Stimulated activated memory B cell treated with anti-CD40 and anti-IgM and Interleukin-4, amounts not matched to agents 10 μg/mL and 1 μg/mL and 100 μg/mL, for 72 hours (primary cell): Measurements from ENCODE around the gene KIF6.
"Not testable (repeated sequence)": the region's sequence is repeated elsewhere in the genome, so short reads cannot be mapped to it uniquely, and the experiment has no call there.

Experiments used
- ATAC-seq: fragments of 150-1000 bp; cut with Tn5 transposase; 2 replicates; pipeline ENCODE4 v1.10.0; 2021
- H3K27ac Mint-ChIP-seq: one replicate; pipeline ENCODE4 v1.8.0; 2022; ENCODE audit warnings: mild to moderate bottlenecking, mixed read lengths
- H3K27me3 Mint-ChIP-seq: one replicate; pipeline ENCODE4 v1.8.0; 2022; ENCODE audit warnings: mixed read lengths
- H3K36me3 Mint-ChIP-seq: one replicate; pipeline ENCODE4 v1.8.0; 2022; ENCODE audit warnings: mixed read lengths
- H3K4me1 Mint-ChIP-seq: one replicate; pipeline ENCODE4 v1.8.0; 2022; ENCODE audit warnings: mixed read lengths
- H3K4me3 Mint-ChIP-seq: one replicate; pipeline ENCODE4 v1.8.0; 2022; ENCODE audit warnings: mild to moderate bottlenecking, moderate library complexity, mixed read lengths
- H3K9me3 Mint-ChIP-seq: one replicate; pipeline ENCODE4 v1.8.0; 2022; ENCODE audit warnings: mixed read lengths

The KIF6 gene

GRCh38 chr6:39543095-39543494 is 182.1 kb downstream of the KIF6 start:
- no peak for ATAC-seq
- Mint-ChIP-seq H3K27me3 (peaks cover 24% of the 10 kb centered on the region), H3K27ac (no peak overlapping the region), H3K9me3 (peaks cover 3% of the 10 kb centered on the region), H3K4me3 (no peak overlapping the region), H3K4me1 (no peaks in the 10 kb centered on the region), H3K36me3 (no peaks in the 10 kb centered on the region)

GRCh38 chr6:39540454-39540853 is 184.8 kb downstream of the KIF6 start:
- Mint-ChIP-seq H3K4me1 (no peaks in the 10 kb centered on the region), H3K27me3 (peaks cover 9% of the 10 kb centered on the region), H3K27ac (no peak overlapping the region), H3K36me3 (no peaks in the 10 kb centered on the region), H3K4me3 (no peak overlapping the region), H3K9me3 (peaks cover 3% of the 10 kb centered on the region)
- ATAC-seq = no peak

- peak; percentile 97 for ATAC-seq
- peaks cover 3% of the 10 kb centered on the region for H3K9me3 Mint-ChIP-seq
- H3K4me1 Mint-ChIP-seq = peaks cover 22% of the 10 kb centered on the region
- H3K36me3 Mint-ChIP-seq = no peaks in the 10 kb centered on the region
- peak overlapping the region; percentile 77 for H3K4me3 Mint-ChIP-seq
- peak overlapping the region; percentile 89 for H3K27ac Mint-ChIP-seq
- H3K27me3 Mint-ChIP-seq = peaks cover 20% of the 10 kb centered on the region
These were observed 194.9 kb downstream of the KIF6 start for GRCh38 chr6:39530201-39530759.

GRCh38 chr6:39527792-39528564 is 197.2 kb downstream of the KIF6 start:
- Mint-ChIP-seq H3K4me3 (no peak overlapping the region), H3K27ac (no peak overlapping the region), H3K9me3 (no peaks in the 10 kb centered on the region), H3K4me1 (peaks cover 22% of the 10 kb centered on the region), H3K36me3 (no peaks in the 10 kb centered on the region), H3K27me3 (peaks cover 14% of the 10 kb centered on the region)
- no peak for ATAC-seq

- H3K27me3 Mint-ChIP-seq = peaks cover 9% of the 10 kb centered on the region
- no peaks in the 10 kb centered on the region for H3K4me1 Mint-ChIP-seq
- H3K36me3 Mint-ChIP-seq = no peaks in the 10 kb centered on the region
- no peak for ATAC-seq
- H3K4me3 Mint-ChIP-seq = no peak overlapping the region
- H3K9me3 Mint-ChIP-seq = no peaks in the 10 kb centered on the region
- H3K27ac Mint-ChIP-seq = no peak overlapping the region
These were observed 201.2 kb downstream of the KIF6 start for GRCh38 chr6:39524007-39524406.

- H3K9me3 Mint-ChIP-seq = no peaks in the 10 kb centered on the region
- no peaks in the 10 kb centered on the region for H3K4me1 Mint-ChIP-seq
- no peak overlapping the region for H3K4me3 Mint-ChIP-seq
- no peak for ATAC-seq
- no peaks in the 10 kb centered on the region for H3K36me3 Mint-ChIP-seq
- H3K27me3 Mint-ChIP-seq = peaks cover 9% of the 10 kb centered on the region
- no peak overlapping the region for H3K27ac Mint-ChIP-seq
These were observed 203.2 kb downstream of the KIF6 start for GRCh38 chr6:39521958-39522357.

GRCh38 chr6:39520916-39521315 is 204.3 kb downstream of the KIF6 start:
- Mint-ChIP-seq H3K4me1 (no peaks in the 10 kb centered on the region), H3K4me3 (no peak overlapping the region), H3K36me3 (no peaks in the 10 kb centered on the region), H3K27me3 (peaks cover 4% of the 10 kb centered on the region), H3K27ac (no peak overlapping the region), H3K9me3 (no peaks in the 10 kb centered on the region)
- ATAC-seq = no peak

GRCh38 chr6:39520411-39520810 is 204.8 kb downstream of the KIF6 start:
- ATAC-seq = no peak
- Mint-ChIP-seq H3K27ac (no peak overlapping the region), H3K4me1 (no peaks in the 10 kb centered on the region), H3K9me3 (no peaks in the 10 kb centered on the region), H3K36me3 (no peaks in the 10 kb centered on the region), H3K27me3 (peaks cover 4% of the 10 kb centered on the region), H3K4me3 (no peak overlapping the region)

- no peak for ATAC-seq
- no peak overlapping the region for H3K27ac Mint-ChIP-seq
- H3K4me3 Mint-ChIP-seq = no peak overlapping the region
- H3K36me3 Mint-ChIP-seq = no peaks in the 10 kb centered on the region
- peaks cover 9% of the 10 kb centered on the region for H3K27me3 Mint-ChIP-seq
- no peaks in the 10 kb centered on the region for H3K9me3 Mint-ChIP-seq
- no peaks in the 10 kb centered on the region for H3K4me1 Mint-ChIP-seq
These were observed 207.0 kb downstream of the KIF6 start for GRCh38 chr6:39518221-39518620.

GRCh38 chr6:39517756-39518155 is 207.5 kb downstream of the KIF6 start:
- Mint-ChIP-seq H3K36me3 (no peaks in the 10 kb centered on the region), H3K9me3 (no peaks in the 10 kb centered on the region), H3K4me1 (no peaks in the 10 kb centered on the region), H3K4me3 (no peak overlapping the region), H3K27ac (no peak overlapping the region), H3K27me3 (peaks cover 9% of the 10 kb centered on the region)
- ATAC-seq = no peak

GRCh38 chr6:39516471-39516870 is 208.7 kb downstream of the KIF6 start:
- no peak for ATAC-seq
- H3K36me3 Mint-ChIP-seq = no peaks in the 10 kb centered on the region
- peaks cover 9% of the 10 kb centered on the region for H3K27me3 Mint-ChIP-seq
- peaks cover 2% of the 10 kb centered on the region for H3K9me3 Mint-ChIP-seq
- no peak overlapping the region for H3K27ac Mint-ChIP-seq
- H3K4me3 Mint-ChIP-seq = no peak overlapping the region
- H3K4me1 Mint-ChIP-seq = no peaks in the 10 kb centered on the region

GRCh38 chr6:39515471-39515870 is 209.7 kb downstream of the KIF6 start:
- no peak for ATAC-seq
- Mint-ChIP-seq H3K4me3 (no peak overlapping the region), H3K9me3 (peaks cover 2% of the 10 kb centered on the region), H3K4me1 (no peaks in the 10 kb centered on the region), H3K27ac (no peak overlapping the region), H3K27me3 (peaks cover 9% of the 10 kb centered on the region), H3K36me3 (no peaks in the 10 kb centered on the region)

GRCh38 chr6:39515006-39515405 is 210.2 kb downstream of the KIF6 start:
- no peaks in the 10 kb centered on the region for H3K4me1 Mint-ChIP-seq
- H3K27ac Mint-ChIP-seq = no peak overlapping the region
- no peak overlapping the region for H3K4me3 Mint-ChIP-seq
- ATAC-seq = no peak
- peaks cover 2% of the 10 kb centered on the region for H3K9me3 Mint-ChIP-seq
- no peaks in the 10 kb centered on the region for H3K36me3 Mint-ChIP-seq
- peaks cover 9% of the 10 kb centered on the region for H3K27me3 Mint-ChIP-seq

GRCh38 chr6:39509831-39510230 is 215.4 kb downstream of the KIF6 start:
- H3K4me1 Mint-ChIP-seq, H3K4me3 Mint-ChIP-seq, H3K27ac Mint-ChIP-seq, ATAC-seq, H3K9me3 Mint-ChIP-seq, H3K36me3 Mint-ChIP-seq: not testable (repeated sequence)
- H3K27me3 Mint-ChIP-seq = peaks cover 22% of the 10 kb centered on the region

- Mint-ChIP-seq H3K9me3 (peaks cover 6% of the 10 kb centered on the region), H3K4me3 (no peak overlapping the region), H3K4me1 (no peaks in the 10 kb centered on the region), H3K27ac (no peak overlapping the region), H3K36me3 (no peaks in the 10 kb centered on the region), H3K27me3 (peaks cover 28% of the 10 kb centered on the region)
- ATAC-seq = no peak
These were observed 216.7 kb downstream of the KIF6 start for GRCh38 chr6:39508515-39508914.

GRCh38 chr6:39507331-39507998 is 217.7 kb downstream of the KIF6 start:
- Mint-ChIP-seq H3K36me3 (no peaks in the 10 kb centered on the region), H3K27me3 (peaks cover 35% of the 10 kb centered on the region), H3K9me3 (peaks cover 12% of the 10 kb centered on the region), H3K4me3 (no peak overlapping the region), H3K27ac (no peak overlapping the region), H3K4me1 (no peaks in the 10 kb centered on the region)
- ATAC-seq = no peak
